Embryonic facial prominence (tissue), 1 donor: ENCODE data around the gene TNFRSF21.
"Not testable (repeated sequence)": the region's sequence is repeated elsewhere in the genome, so short reads cannot be mapped to it uniquely, and the experiment has no call there.

Experiments
- DNase-seq: peaks from one replicate; pipeline ENCODE4 v3.0.0-alpha.2; 2016; ENCODE audit errors: extremely low spot score

Gene TNFRSF21

GRCh38 chr6:47223251-47223650, 86.5 kb downstream of the TNFRSF21 start:
- DNase-seq = not testable (repeated sequence)

GRCh38 chr6:47221565-47221964, 88.1 kb downstream of the TNFRSF21 start:
- DNase-seq = no peak

- DNase-seq = no peak
These were observed 100.1 kb downstream of the TNFRSF21 start for GRCh38 chr6:47209632-47210031.

- DNase-seq = no peak
These were observed 102.4 kb downstream of the TNFRSF21 start for GRCh38 chr6:47207261-47207660.

GRCh38 chr6:47206626-47207025, 103.1 kb downstream of the TNFRSF21 start:
- no peak for DNase-seq

- DNase-seq = no peak
These were observed 105.6 kb downstream of the TNFRSF21 start for GRCh38 chr6:47203938-47204611.

GRCh38 chr6:47203266-47203937, 106.3 kb downstream of the TNFRSF21 start:
- DNase-seq = no peak

GRCh38 chr6:47202644-47203205, 107.0 kb downstream of the TNFRSF21 start:
- DNase-seq = no peak

- DNase-seq = no peak
These were observed 109.0 kb downstream of the TNFRSF21 start for GRCh38 chr6:47200536-47201334.

- DNase-seq = no peak
These were observed 111.7 kb downstream of the TNFRSF21 start for GRCh38 chr6:47197682-47198640.

- DNase-seq = no peak
These were observed 113.6 kb downstream of the TNFRSF21 start for GRCh38 chr6:47196113-47196512.

- DNase-seq = no peak
These were observed 114.6 kb downstream of the TNFRSF21 start for GRCh38 chr6:47195011-47195650.

GRCh38 chr6:47188588-47189021, 121.1 kb downstream of the TNFRSF21 start:
- no peak for DNase-seq

- DNase-seq = no peak
These were observed 121.7 kb downstream of the TNFRSF21 start for GRCh38 chr6:47187893-47188587.

- no peak for DNase-seq
These were observed 122.6 kb downstream of the TNFRSF21 start for GRCh38 chr6:47187113-47187512.

GRCh38 chr6:47182291-47182957, 127.3 kb downstream of the TNFRSF21 start:
- DNase-seq = no peak

- no peak for DNase-seq
These were observed 128.0 kb downstream of the TNFRSF21 start for GRCh38 chr6:47181681-47182080.
